HTERT RPE-1 (cell line): Measurements from ENCODE around the gene CEP104.

ENCODE experiments used
- in situ Hi-C: fragments of 300-500 bp; cut with MboI; formaldehyde crosslinking; loops from 4 replicates; pipeline ENCODE4 v1.14.3; 2020; ENCODE audit warnings: low sequenced_read_pairs

The CEP104 gene

GRCh38 chr1:3869751-3870301, 12.8 kb upstream of the CEP104 start:
- in situ Hi-C loops, result no loop called here

GRCh38 chr1:3868464-3869006, 11.5 kb upstream of the CEP104 start:
- in situ Hi-C loops, result no loop called here

GRCh38 chr1:3865606-3866160, 8.7 kb upstream of the CEP104 start:
- in situ Hi-C loops, result no loop called here

GRCh38 chr1:3864884-3865283, 7.9 kb upstream of the CEP104 start:
- in situ Hi-C loops, result no loop called here

- in situ Hi-C loops, result no loop called here
Measured at GRCh38 chr1:3863231-3863935, 6.4 kb upstream of the CEP104 start.

GRCh38 chr1:3858231-3858981, 1.4 kb upstream of the CEP104 start:
- in situ Hi-C loops, result no loop called here

GRCh38 chr1:3857791-3858129, 749 bp upstream of the CEP104 start:
- in situ Hi-C loops, result no loop called here

GRCh38 chr1:3852711-3853485, 4.1 kb downstream of the CEP104 start:
- in situ Hi-C loops, result no loop called here

GRCh38 chr1:3852091-3852490, 4.9 kb downstream of the CEP104 start:
- in situ Hi-C loops, result no loop called here

GRCh38 chr1:3851292-3851691, 5.7 kb downstream of the CEP104 start:
- in situ Hi-C loops, result no loop called here

GRCh38 chr1:3850857-3851256, 6.2 kb downstream of the CEP104 start:
- in situ Hi-C loops, result no loop called here

GRCh38 chr1:3847081-3847480, 9.9 kb downstream of the CEP104 start:
- in situ Hi-C loops, result no loop called here

- in situ Hi-C loops, result no loop called here
Measured at GRCh38 chr1:3846541-3846940, 10.5 kb downstream of the CEP104 start.

- in situ Hi-C loops, result no loop called here
Measured at GRCh38 chr1:3842912-3843311, 14.1 kb downstream of the CEP104 start.

- in situ Hi-C loops, result no loop called here
Measured at GRCh38 chr1:3841491-3841890, 15.5 kb downstream of the CEP104 start.

- in situ Hi-C loops, result no loop called here
Measured at GRCh38 chr1:3838788-3839187, 18.2 kb downstream of the CEP104 start.

GRCh38 chr1:3837685-3838084, 19.3 kb downstream of the CEP104 start:
- in situ Hi-C loops, result no loop called here

- in situ Hi-C loops, result no loop called here
Measured at GRCh38 chr1:3837200-3837599, 19.8 kb downstream of the CEP104 start.

- in situ Hi-C loops, result no loop called here
Measured at GRCh38 chr1:3836421-3836820, 20.6 kb downstream of the CEP104 start.

GRCh38 chr1:3834701-3835100, 22.3 kb downstream of the CEP104 start:
- in situ Hi-C loops, result no loop called here

GRCh38 chr1:3831689-3832088, 25.3 kb downstream of the CEP104 start:
- in situ Hi-C loops, result no loop called here
